ENCODE results near the gene NHSL2. TPM values are rescaled to one million over a fixed set of nuclear protein-coding genes. Genes with fewer than 3 reads are reported as not detected.

Gene NHSL2
- total RNA-seq, 4 donors from 2014 or later, result 1.5 to 2.7 (median 2.1) TPM

DNA sequence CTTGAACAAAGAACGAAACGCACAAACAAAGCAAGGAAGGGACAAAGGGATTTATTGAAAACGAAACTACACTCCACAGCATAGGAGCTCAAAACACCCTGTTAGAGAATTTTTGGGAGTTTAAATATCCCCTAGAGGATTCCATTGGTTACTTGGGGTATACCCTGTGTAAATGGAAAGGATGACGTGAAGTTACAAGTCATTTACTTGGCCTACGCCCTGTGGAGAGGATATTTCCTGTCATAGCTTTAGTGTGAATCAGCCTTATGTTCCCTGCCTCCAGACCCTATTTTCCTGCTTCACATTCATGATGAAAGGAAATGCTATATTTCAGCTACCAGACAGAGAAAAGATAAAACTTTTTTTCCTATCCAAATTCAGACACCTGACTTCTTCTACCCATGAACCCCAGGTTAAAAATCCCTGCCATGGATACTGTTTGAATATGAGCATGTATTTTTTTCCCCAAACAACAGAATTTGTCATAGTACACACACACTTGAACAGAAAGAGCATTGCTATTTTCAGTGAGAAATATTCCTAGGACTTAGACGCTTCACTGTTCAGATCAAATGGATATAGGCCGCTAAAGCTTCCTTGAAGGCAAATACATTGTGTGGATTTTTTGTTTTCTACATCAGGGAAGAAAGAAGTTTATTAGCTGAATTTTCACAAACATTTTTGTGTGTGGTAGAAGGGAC lies 291.3 kb downstream of the NHSL2 start:
- H3K9me3 ChIP-seq, result no peaks in the 10 kb centered on the region
- H3K36me3 ChIP-seq, result no peaks in the 10 kb centered on the region
- no peak overlapping the region for H3K27ac ChIP-seq
- TF ChIP-seq POLR2A (IDR thresholded peaks at IDR 0.05), result no peak
- TF ChIP-seq CTCF (IDR thresholded peaks at IDR 0.05 in 4 of 5, conservative IDR thresholded peaks at IDR 0.05 in 1 of 5), result no peak
- no peaks in the 10 kb centered on the region for H3K27me3 ChIP-seq
- H3K4me1 ChIP-seq, result no peaks in the 10 kb centered on the region
- no peak for DNase-seq
- no peak for ATAC-seq
- intact Hi-C loops (cut with DNase I; ENCODE audit: low total_unique reads) (no loop called here), in situ Hi-C loops (cut with MboI; ENCODE audit: low sequenced_read_pairs in 4 of 4) (no loop called here)
- H3K4me3 ChIP-seq, result no peak overlapping the region

Other genes with a start within 250 kb of the NHSL2 start
- gene CXorf49, start 192.6 kb upstream of the NHSL2 start, total RNA-seq, result not detected
- not detected for gene CXorf49B, start 147.5 kb upstream of the NHSL2 start, total RNA-seq
- gene RTL5, start 221.1 kb downstream of the NHSL2 start, total RNA-seq, result under 1 TPM; 0.44 to 0.71 (median 0.50) TPM